ENCODE results near the gene ANGPTL4. TPM values are rescaled to one million over a fixed set of nuclear protein-coding genes. Genes with fewer than 3 reads are reported as not detected.

ANGPTL4 gene
- total RNA-seq, 1 donor = 1.1 TPM

- H3K4me2 ChIP-seq (ENCODE audit: insufficient read depth, low read length) = peak overlapping the region; percentile 74
- H3K4me3 ChIP-seq (ENCODE audit: insufficient read depth, low read length) = no peak overlapping the region
- H4K20me1 ChIP-seq (ENCODE audit: insufficient read depth, low read length) = peaks cover 59% of the 10 kb centered on the region
- H3K9me3 ChIP-seq (ENCODE audit: low read depth, low read length) = no peaks in the 10 kb centered on the region
- H3K4me1 ChIP-seq (ENCODE audit: insufficient read depth, low read length) = peaks cover 18% of the 10 kb centered on the region
- H3K36me3 ChIP-seq (ENCODE audit: insufficient read depth, low read length) = no peaks in the 10 kb centered on the region
- peaks cover 56% of the 10 kb centered on the region for H3K79me2 ChIP-seq (ENCODE audit: insufficient read depth, low read length)
- H3K27ac ChIP-seq (ENCODE audit: low read depth, low read length) = peak overlapping the region; percentile 33
- peak; percentile 75 for DNase-seq (ENCODE audit: insufficient read length, low spot score, missing footprints)
- no peak for TF ChIP-seq CTCF (IDR thresholded peaks at IDR 0.05; ENCODE audit: extremely low read depth, low read depth, low read length)
- no peaks in the 10 kb centered on the region for H3K27me3 ChIP-seq (ENCODE audit: insufficient read depth, low read length)
- no peak overlapping the region for H2AFZ ChIP-seq (ENCODE audit: low read length)
Measured at GRCh38 chr19:8392017-8392591, 28.1 kb downstream of the ANGPTL4 start.

GRCh38 chr19:8393192-8393870 lies 29.4 kb downstream of the ANGPTL4 start:
- H3K9me3 ChIP-seq (ENCODE audit: low read depth, low read length) = no peaks in the 10 kb centered on the region
- peaks cover 69% of the 10 kb centered on the region for H3K79me2 ChIP-seq (ENCODE audit: insufficient read depth, low read length)
- peaks cover 71% of the 10 kb centered on the region for H4K20me1 ChIP-seq (ENCODE audit: insufficient read depth, low read length)

GRCh38 chr19:8393871-8394250 lies 29.9 kb downstream of the ANGPTL4 start:
- Histone ChIP-seq H4K20me1 (ENCODE audit: insufficient read depth, low read length) (peaks cover 74% of the 10 kb centered on the region), H3K4me1 (ENCODE audit: insufficient read depth, low read length) (peaks cover 23% of the 10 kb centered on the region), H3K4me2 (ENCODE audit: insufficient read depth, low read length) (no peak overlapping the region), H3K79me2 (ENCODE audit: insufficient read depth, low read length) (peaks cover 72% of the 10 kb centered on the region), H3K36me3 (ENCODE audit: insufficient read depth, low read length) (no peaks in the 10 kb centered on the region), H3K4me3 (ENCODE audit: insufficient read depth, low read length) (no peak overlapping the region), H3K27ac (ENCODE audit: low read depth, low read length) (no peak overlapping the region), H2AFZ (ENCODE audit: low read length) (no peak overlapping the region), H3K9me3 (ENCODE audit: low read depth, low read length) (no peaks in the 10 kb centered on the region), H3K27me3 (ENCODE audit: insufficient read depth, low read length) (no peaks in the 10 kb centered on the region)
- peak; percentile 35 for DNase-seq (ENCODE audit: insufficient read length, low spot score, missing footprints)
- no peak for TF ChIP-seq CTCF (IDR thresholded peaks at IDR 0.05; ENCODE audit: extremely low read depth, low read depth, low read length)

More at GRCh38 chr19:8393192-8393870, 29.4 kb downstream of the ANGPTL4 start:
- Histone ChIP-seq H3K27me3 (ENCODE audit: insufficient read depth, low read length) (no peaks in the 10 kb centered on the region), H3K4me2 (ENCODE audit: insufficient read depth, low read length) (no peak overlapping the region), H3K4me1 (ENCODE audit: insufficient read depth, low read length) (peaks cover 23% of the 10 kb centered on the region), H2AFZ (ENCODE audit: low read length) (no peak overlapping the region), H3K4me3 (ENCODE audit: insufficient read depth, low read length) (no peak overlapping the region), H3K36me3 (ENCODE audit: insufficient read depth, low read length) (no peaks in the 10 kb centered on the region), H3K27ac (ENCODE audit: low read depth, low read length) (no peak overlapping the region)
- DNase-seq (ENCODE audit: insufficient read length, low spot score, missing footprints) = peak; percentile 34
- TF ChIP-seq CTCF (IDR thresholded peaks at IDR 0.05; ENCODE audit: extremely low read depth, low read depth, low read length) = no peak

- no peak overlapping the region for H2AFZ ChIP-seq (ENCODE audit: low read length)
Measured at GRCh38 chr19:8395621-8396082, 31.7 kb downstream of the ANGPTL4 start.

More at GRCh38 chr19:8395621-8396082, 31.7 kb downstream of the ANGPTL4 start:
- Histone ChIP-seq H3K79me2 (ENCODE audit: insufficient read depth, low read length) (peaks cover 83% of the 10 kb centered on the region), H4K20me1 (ENCODE audit: insufficient read depth, low read length) (peaks cover 86% of the 10 kb centered on the region), H3K4me1 (ENCODE audit: insufficient read depth, low read length) (peaks cover 23% of the 10 kb centered on the region), H3K27me3 (ENCODE audit: insufficient read depth, low read length) (no peaks in the 10 kb centered on the region), H3K4me3 (ENCODE audit: insufficient read depth, low read length) (no peak overlapping the region), H3K27ac (ENCODE audit: low read depth, low read length) (no peak overlapping the region), H3K36me3 (ENCODE audit: insufficient read depth, low read length) (no peaks in the 10 kb centered on the region), H3K4me2 (ENCODE audit: insufficient read depth, low read length) (no peak overlapping the region), H3K9me3 (ENCODE audit: low read depth, low read length) (no peaks in the 10 kb centered on the region)
- no peak for TF ChIP-seq CTCF (IDR thresholded peaks at IDR 0.05; ENCODE audit: extremely low read depth, low read depth, low read length)
- peak; percentile 15 for DNase-seq (ENCODE audit: insufficient read length, low spot score, missing footprints)
